Thyroid gland (tissue), 4 donors: Measurements from ENCODE around the gene GALM.

Source experiments
- POLR2A ChIP-seq, 2 donors: fragments of 450-650 bp; IDR thresholded peaks; one replicate each; pipeline ENCODE4 v1.6.1; 2017; ENCODE audit warnings: antibody characterized with exemption in 2 of 2, mild to moderate bottlenecking in 2 of 2, moderate library complexity in 1 of 2
- TF ChIP-seq, protein P1 (sequence below), 6 experiments: fragments of 200-600 bp in 3 of 6; fragments of 450-650 bp in 3 of 6; sonication (generic) in 3 of 6; IDR thresholded peaks; one replicate each; pipeline ENCODE4 v1.5.1; 2016 to 2019; ENCODE audit warnings: antibody characterized with exemption in 6 of 6, mild to moderate bottlenecking in 2 of 6, inconsistent platforms in 1 of 6, moderate library complexity in 1 of 6

DNA sequence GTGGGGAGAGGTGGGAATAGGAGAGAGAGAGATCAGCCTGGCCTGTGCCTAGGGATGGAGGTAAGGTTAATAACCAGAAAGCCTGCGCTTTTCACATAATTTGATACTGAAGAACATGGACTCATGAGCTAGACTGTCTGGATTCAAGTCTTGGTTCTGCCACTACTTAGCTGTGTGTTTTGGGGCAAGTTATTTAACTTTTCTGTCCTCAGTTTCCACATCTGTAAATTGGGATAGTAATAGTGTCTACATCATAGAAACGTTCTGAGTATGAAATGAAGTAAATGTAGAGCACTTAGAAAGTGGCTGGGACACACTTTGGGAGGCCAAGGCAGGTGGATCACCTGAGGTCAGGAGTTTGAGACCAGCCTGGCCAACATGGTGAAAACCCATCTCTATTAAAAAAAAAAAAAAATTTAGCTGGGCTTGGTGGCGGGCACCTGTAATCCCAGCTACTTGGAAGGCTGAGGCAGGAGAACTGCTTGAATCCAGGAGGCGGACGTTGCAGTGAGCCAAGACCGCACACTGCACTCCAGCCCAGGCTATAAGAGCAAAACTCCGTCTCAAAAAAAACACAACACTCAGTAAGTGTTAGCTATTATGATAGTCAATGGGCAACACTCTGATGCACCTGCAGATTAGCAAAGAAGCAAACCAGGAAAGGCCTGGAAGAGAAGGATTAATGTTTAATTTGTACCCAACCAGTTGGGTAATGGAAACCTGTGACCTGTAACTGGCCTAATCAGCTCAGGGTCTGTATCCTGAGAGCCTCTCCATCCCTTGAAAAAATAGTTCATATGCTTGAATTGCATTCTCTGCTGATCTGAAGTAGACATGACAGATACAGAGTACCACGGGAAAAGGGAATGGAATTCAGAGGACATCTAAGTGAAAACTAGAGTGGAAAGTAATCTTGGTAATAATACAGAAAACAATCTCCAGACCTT, 6.8 kb downstream of the GALM start:
- TF ChIP-seq, protein P1, sequence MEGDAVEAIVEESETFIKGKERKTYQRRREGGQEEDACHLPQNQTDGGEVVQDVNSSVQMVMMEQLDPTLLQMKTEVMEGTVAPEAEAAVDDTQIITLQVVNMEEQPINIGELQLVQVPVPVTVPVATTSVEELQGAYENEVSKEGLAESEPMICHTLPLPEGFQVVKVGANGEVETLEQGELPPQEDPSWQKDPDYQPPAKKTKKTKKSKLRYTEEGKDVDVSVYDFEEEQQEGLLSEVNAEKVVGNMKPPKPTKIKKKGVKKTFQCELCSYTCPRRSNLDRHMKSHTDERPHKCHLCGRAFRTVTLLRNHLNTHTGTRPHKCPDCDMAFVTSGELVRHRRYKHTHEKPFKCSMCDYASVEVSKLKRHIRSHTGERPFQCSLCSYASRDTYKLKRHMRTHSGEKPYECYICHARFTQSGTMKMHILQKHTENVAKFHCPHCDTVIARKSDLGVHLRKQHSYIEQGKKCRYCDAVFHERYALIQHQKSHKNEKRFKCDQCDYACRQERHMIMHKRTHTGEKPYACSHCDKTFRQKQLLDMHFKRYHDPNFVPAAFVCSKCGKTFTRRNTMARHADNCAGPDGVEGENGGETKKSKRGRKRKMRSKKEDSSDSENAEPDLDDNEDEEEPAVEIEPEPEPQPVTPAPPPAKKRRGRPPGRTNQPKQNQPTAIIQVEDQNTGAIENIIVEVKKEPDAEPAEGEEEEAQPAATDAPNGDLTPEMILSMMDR (IDR thresholded peaks at IDR 0.05) = no peak
- TF ChIP-seq POLR2A (IDR thresholded peaks at IDR 0.05) = no peak
